HUES64 (cell line): ENCODE data around the gene RCC2.
"Not testable (repeated sequence)": the region's sequence is repeated elsewhere in the genome, so short reads cannot be mapped to it uniquely, and the experiment has no call there.

ENCODE experiments used
- H3K27ac ChIP-seq: 2 replicates; pipeline ENCODE4 v1.7.0; 2013; ENCODE audit warnings: low read depth, low read length, inconsistent platforms
- H3K27me3 ChIP-seq: 2 replicates; pipeline ENCODE4 v1.6.1; 2013; ENCODE audit warnings: mild to moderate bottlenecking, low read length; ENCODE audit not compliant: insufficient read depth
- H3K36me3 ChIP-seq: 2 replicates; pipeline ENCODE4 v1.6.1; 2013; ENCODE audit warnings: mild to moderate bottlenecking, low read length; ENCODE audit not compliant: insufficient read depth
- H3K4me1 ChIP-seq: 2 replicates; pipeline ENCODE4 v1.6.1; 2013; ENCODE audit warnings: mild to moderate bottlenecking, low read length, moderate library complexity; ENCODE audit not compliant: insufficient read depth
- H3K4me3 ChIP-seq: 2 replicates; pipeline ENCODE4 v1.5.1; 2013; ENCODE audit warnings: mild to moderate bottlenecking, low read length, moderate library complexity
- H3K9ac ChIP-seq: 2 replicates; pipeline ENCODE4 v1.6.1; 2013; ENCODE audit warnings: mild to moderate bottlenecking, low read depth, low read length
- H3K9me3 ChIP-seq: 2 replicates; pipeline ENCODE4 v1.6.1; 2013; ENCODE audit warnings: low read depth, low read length; ENCODE audit not compliant: insufficient read depth
- WGBS: fragments of 150-250, 120-280 bp; methylation state at CpG from one replicate; pipeline ENCODE4 v1.1.7; 2013; ENCODE audit warnings: missing lambda C conversion rate; 5-methylcytosine and 5-hydroxymethylcytosine counted together

RCC2 gene

DNA sequence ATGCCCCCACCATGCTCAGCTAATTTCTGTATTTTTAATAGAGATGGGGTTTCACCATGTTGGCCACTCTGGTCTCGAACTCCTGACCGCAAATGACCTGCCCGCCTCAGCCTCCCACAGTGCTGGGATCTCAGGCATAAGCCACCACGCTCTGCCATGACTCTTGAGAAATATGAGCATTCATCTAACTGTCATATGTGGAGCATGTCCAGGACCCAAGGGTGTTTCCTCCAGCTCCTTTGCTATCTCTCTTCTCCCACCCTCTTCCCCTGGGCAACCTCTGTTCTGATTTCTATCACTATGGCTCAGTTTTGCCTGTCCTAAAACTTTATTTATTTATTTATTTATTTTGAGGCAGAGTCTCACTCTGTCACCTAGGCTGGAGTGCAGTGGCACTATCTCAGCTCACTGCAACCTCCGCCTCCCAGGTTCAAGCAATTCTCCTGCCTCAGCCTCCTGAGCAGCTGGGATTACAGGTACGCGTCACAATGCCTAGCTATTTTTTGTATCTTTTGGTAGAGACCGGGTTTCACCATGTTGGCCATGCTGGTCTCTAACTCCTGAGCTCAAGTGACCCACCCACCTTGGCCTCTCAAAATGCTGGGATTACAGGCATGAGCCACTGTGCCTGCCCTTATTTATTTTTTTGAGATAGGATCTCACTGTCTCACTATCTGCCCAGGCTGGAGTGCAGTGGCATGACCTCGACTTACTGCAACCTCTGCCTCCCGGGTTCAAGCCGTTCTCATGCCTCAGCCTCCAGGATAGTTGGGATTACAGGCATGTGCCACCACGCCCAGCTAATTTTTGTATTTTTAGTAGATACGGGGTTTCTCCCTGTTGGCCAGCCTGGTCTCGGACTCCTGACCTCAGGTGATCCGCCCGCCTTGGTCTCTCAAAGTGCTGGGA lies 29.1 kb upstream of the RCC2 start:
- peaks cover 17% of the 10 kb centered on the region for H3K4me1 ChIP-seq
- not testable (repeated sequence) for H3K9me3 ChIP-seq, H3K27me3 ChIP-seq, H3K4me3 ChIP-seq, H3K36me3 ChIP-seq
- peak overlapping the region; percentile 86; the same call in 1 of the 2 replicates for H3K27ac ChIP-seq
- peak overlapping the region; percentile 37; the same call in 1 of the 2 replicates for H3K9ac ChIP-seq
- 83% methylated on average over 16 of the region's 16 CpGs for WGBS

- WGBS, result 77% methylated on average over 6 of the region's 6 CpGs
- peaks cover 17% of the 10 kb centered on the region for H3K4me1 ChIP-seq
- no peaks in the 10 kb centered on the region for H3K27me3 ChIP-seq
- H3K27ac ChIP-seq, result no peak overlapping the region
- no peaks in the 10 kb centered on the region for H3K36me3 ChIP-seq
- no peaks in the 10 kb centered on the region for H3K9me3 ChIP-seq
- no peak overlapping the region for H3K4me3 ChIP-seq
- no peak overlapping the region for H3K9ac ChIP-seq
Measured at GRCh38 chr1:17466359-17466758, 26.9 kb upstream of the RCC2 start.

DNA sequence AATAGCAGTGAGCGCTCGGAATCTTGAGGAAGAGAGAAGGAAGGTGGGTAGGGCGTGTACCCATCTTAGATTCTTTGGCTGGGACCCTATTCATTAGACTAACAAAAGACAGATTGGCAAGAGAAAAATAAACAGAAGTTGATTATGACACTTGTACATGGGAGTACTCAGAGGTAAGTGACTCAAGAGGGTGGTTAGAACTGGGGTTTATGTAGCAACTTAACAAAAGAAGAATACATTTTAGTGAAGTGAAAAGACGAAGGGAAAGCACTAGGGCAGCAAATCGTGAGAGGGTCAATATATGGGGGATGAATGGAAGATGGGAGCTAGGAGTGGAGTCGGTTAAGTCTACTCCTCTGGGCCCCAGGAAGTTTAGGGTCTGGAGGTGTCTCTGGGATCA lies 25.8 kb upstream of the RCC2 start:
- 84% methylated on average over 6 of the region's 6 CpGs for WGBS
- no peaks in the 10 kb centered on the region for H3K27me3 ChIP-seq

GRCh38 chr1:17463991-17464390 lies 24.5 kb upstream of the RCC2 start:
- Histone ChIP-seq H3K4me3 (no peak overlapping the region), H3K9ac (no peak overlapping the region)

More for the DNA sequence above, 25.8 kb upstream of the RCC2 start:
- H3K4me3 ChIP-seq, result no peak overlapping the region
- peaks cover 10% of the 10 kb centered on the region for H3K4me1 ChIP-seq
- no peaks in the 10 kb centered on the region for H3K9me3 ChIP-seq
- H3K36me3 ChIP-seq, result no peaks in the 10 kb centered on the region
- H3K27ac ChIP-seq, result no peak overlapping the region
- no peak overlapping the region for H3K9ac ChIP-seq

GRCh38 chr1:17462669-17463068 lies 23.2 kb upstream of the RCC2 start:
- Histone ChIP-seq H3K27ac (no peak overlapping the region), H3K4me3 (no peak overlapping the region), H3K27me3 (no peaks in the 10 kb centered on the region), H3K9ac (no peak overlapping the region), H3K9me3 (no peaks in the 10 kb centered on the region), H3K4me1 (no peaks in the 10 kb centered on the region), H3K36me3 (no peaks in the 10 kb centered on the region)
- 80% methylated on average over 5 of the region's 5 CpGs for WGBS

More at GRCh38 chr1:17463991-17464390, 24.5 kb upstream of the RCC2 start:
- Histone ChIP-seq H3K4me1 (peaks cover 8% of the 10 kb centered on the region), H3K27me3 (no peaks in the 10 kb centered on the region), H3K36me3 (no peaks in the 10 kb centered on the region), H3K27ac (no peak overlapping the region), H3K9me3 (no peaks in the 10 kb centered on the region)

DNA sequence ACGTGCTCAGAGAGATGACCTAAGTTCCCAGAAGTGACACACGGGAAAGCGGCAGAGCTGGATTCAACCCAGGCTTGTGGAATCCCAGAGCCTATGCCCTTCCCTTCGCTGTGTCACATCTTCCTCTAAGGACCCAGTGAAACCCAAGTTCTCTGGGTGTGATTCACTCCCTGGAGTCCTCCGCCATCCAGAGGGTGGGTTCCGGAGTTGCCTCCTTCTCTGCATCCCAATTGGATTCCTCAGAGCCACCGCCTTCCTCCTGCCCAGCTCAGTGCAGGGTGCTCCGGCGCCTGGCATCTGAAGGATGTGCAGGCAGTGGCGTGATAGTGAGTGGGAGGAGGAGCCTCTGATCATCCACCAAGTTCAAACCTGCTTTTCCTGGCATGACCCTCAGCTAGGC lies 20.7 kb upstream of the RCC2 start:
- 95% methylated on average over 10 of the region's 10 CpGs for WGBS
- Histone ChIP-seq H3K27me3 (no peaks in the 10 kb centered on the region), H3K9ac (no peak overlapping the region), H3K4me3 (no peak overlapping the region), H3K36me3 (no peaks in the 10 kb centered on the region), H3K27ac (no peak overlapping the region), H3K9me3 (no peaks in the 10 kb centered on the region), H3K4me1 (no peaks in the 10 kb centered on the region)

DNA sequence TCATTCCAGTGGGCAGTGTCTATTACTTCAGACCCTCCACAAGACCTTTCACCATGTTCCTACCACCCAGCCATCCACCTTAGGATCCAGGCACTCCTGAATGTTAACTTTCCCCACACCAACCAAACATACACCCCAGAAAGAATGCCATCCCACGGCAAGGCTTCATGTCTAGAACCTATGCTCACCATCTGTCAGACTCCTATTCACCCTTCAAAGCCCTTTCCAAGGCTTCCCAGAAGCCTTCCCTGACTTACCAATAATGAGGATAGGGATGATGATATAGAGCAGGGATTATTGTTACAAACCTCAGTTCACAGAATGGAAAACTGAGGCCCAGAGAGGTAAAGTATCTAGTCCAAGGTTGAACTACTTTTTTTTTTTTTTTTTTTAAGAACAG lies 19.3 kb upstream of the RCC2 start:
- Histone ChIP-seq H3K36me3 (no peaks in the 10 kb centered on the region), H3K27ac (no peak overlapping the region), H3K4me1 (no peaks in the 10 kb centered on the region), H3K4me3 (no peak overlapping the region), H3K27me3 (no peaks in the 10 kb centered on the region), H3K9me3 (no peaks in the 10 kb centered on the region), H3K9ac (no peak overlapping the region)
- WGBS, result 88% methylated on average over 1 of the region's 1 CpG

- Histone ChIP-seq H3K9me3 (no peaks in the 10 kb centered on the region), H3K4me1 (no peaks in the 10 kb centered on the region), H3K9ac (no peak overlapping the region), H3K27me3 (no peaks in the 10 kb centered on the region), H3K27ac (no peak overlapping the region), H3K36me3 (no peaks in the 10 kb centered on the region), H3K4me3 (no peak overlapping the region)
- WGBS, result 91% methylated on average over 4 of the region's 4 CpGs
Measured at GRCh38 chr1:17452686-17453085, 13.2 kb upstream of the RCC2 start.

- not testable (repeated sequence) for H3K27ac ChIP-seq, H3K4me1 ChIP-seq, H3K36me3 ChIP-seq, H3K4me3 ChIP-seq, H3K9me3 ChIP-seq, H3K9ac ChIP-seq, H3K27me3 ChIP-seq
- WGBS, result 70% methylated on average over 10 of the region's 10 CpGs
Measured at GRCh38 chr1:17452203-17452602, 12.7 kb upstream of the RCC2 start.

- Histone ChIP-seq H3K9ac (no peak overlapping the region), H3K27ac (no peak overlapping the region), H3K27me3 (no peaks in the 10 kb centered on the region), H3K4me3 (no peak overlapping the region), H3K9me3 (no peaks in the 10 kb centered on the region), H3K4me1 (no peaks in the 10 kb centered on the region), H3K36me3 (no peaks in the 10 kb centered on the region)
- 91% methylated on average over 7 of the region's 7 CpGs for WGBS
Measured at GRCh38 chr1:17451731-17452130, 12.3 kb upstream of the RCC2 start.

GRCh38 chr1:17447501-17447992 lies 8.1 kb upstream of the RCC2 start:
- Histone ChIP-seq H3K4me1 (no peaks in the 10 kb centered on the region), H3K4me3 (no peak overlapping the region), H3K9ac (no peak overlapping the region), H3K9me3 (no peaks in the 10 kb centered on the region), H3K27me3 (no peaks in the 10 kb centered on the region), H3K36me3 (no peaks in the 10 kb centered on the region), H3K27ac (no peak overlapping the region)
- 93% methylated on average over 12 of the region's 12 CpGs for WGBS
